Thyroid gland (tissue), 4 donors: ENCODE data around the gene NCBP1.
"Not testable (repeated sequence)": the region's sequence is repeated elsewhere in the genome, so short reads cannot be mapped to it uniquely, and the experiment has no call there.

Experiments used
- CTCF ChIP-seq, 6 experiments: fragments of 200-600 bp in 3 of 6; fragments of 450-650 bp in 3 of 6; sonication (generic) in 3 of 6; IDR thresholded peaks; one replicate each; pipeline ENCODE4 v1.5.1; 2016 to 2019; ENCODE audit warnings: antibody characterized with exemption in 6 of 6, mild to moderate bottlenecking in 2 of 6, inconsistent platforms in 1 of 6, moderate library complexity in 1 of 6
- POLR2A ChIP-seq, 2 donors: fragments of 450-650 bp; IDR thresholded peaks; one replicate each; pipeline ENCODE4 v1.6.1; 2017; ENCODE audit warnings: antibody characterized with exemption in 2 of 2, mild to moderate bottlenecking in 2 of 2, moderate library complexity in 1 of 2

GRCh38 chr9:97584778-97585177, 48.8 kb upstream of the NCBP1 start:
- not testable (repeated sequence) for TF ChIP-seq POLR2A, CTCF (IDR thresholded peaks at IDR 0.05)
